Calu3 (cell line): ENCODE results near the gene MYLK. TPM values are rescaled to one million over a fixed set of nuclear protein-coding genes. Genes with fewer than 3 reads are reported as not detected.

Experiments
- BruUV-seq: library from RNA; stranded (reverse); fragments of 400-500 nt; replicated peaks from 2 replicates; lab custom pipeline; 2021; lab: Mats Ljungman, UMichigan
- CTCF ChIA-PET: fragments of 300-600 bp; sonication (Branson Sonifier 250); formaldehyde crosslinking; loops from one replicate; lab custom pipeline; 2022; ENCODE audit warnings: antibody characterized with exemption; lab: Charles Lee
- DNase-seq: peaks from one replicate; pipeline ENCODE4 v3.0.0; 2022
- H3K27ac Mint-ChIP-seq: one replicate; pipeline ENCODE4 v1.8.0; 2022; ENCODE audit warnings: mixed read lengths; ENCODE audit not compliant: unreplicated experiment
- H3K27me3 Mint-ChIP-seq: one replicate; pipeline ENCODE4 v1.8.0; 2022; ENCODE audit warnings: mixed read lengths; ENCODE audit not compliant: unreplicated experiment
- H3K36me3 Mint-ChIP-seq: one replicate; pipeline ENCODE4 v1.8.0; 2022; ENCODE audit warnings: mild to moderate bottlenecking, moderate library complexity, mixed read lengths; ENCODE audit not compliant: insufficient read depth, unreplicated experiment
- H3K4me1 Mint-ChIP-seq: one replicate; pipeline ENCODE4 v1.8.0; 2022; ENCODE audit warnings: mild to moderate bottlenecking, low read depth, mixed read lengths; ENCODE audit not compliant: unreplicated experiment
- H3K4me3 Mint-ChIP-seq: one replicate; pipeline ENCODE4 v1.8.0; 2022; ENCODE audit warnings: mild to moderate bottlenecking, low read depth, moderate library complexity, mixed read lengths; ENCODE audit not compliant: unreplicated experiment
- H3K9me3 Mint-ChIP-seq: one replicate; pipeline ENCODE4 v1.8.0; 2022; ENCODE audit warnings: low read depth, mixed read lengths; ENCODE audit not compliant: unreplicated experiment
- CTCF ChIP-seq: fragments of 200-600 bp; IDR thresholded peaks from one replicate; pipeline ENCODE4 v1.8.0; 2022; ENCODE audit warnings: antibody characterized with exemption; ENCODE audit not compliant: unreplicated experiment
- intact Hi-C: fragments of 100-400 bp; cut with micrococcal nuclease; formaldehyde crosslinking; loops from one replicate; pipeline ENCODE4 v1.10.0; 2022; ENCODE audit not compliant: unreplicated experiment
- total RNA-seq: library from RNA; stranded (reverse); gene quantifications from 2 replicates; pipeline ENCODE4 v1.2.3, GENCODE V29; 2022

The MYLK gene
- total RNA-seq, 1 experiment from 2014 or later: 10.7 TPM

GRCh38 chr3:123658852-123659206, 225.3 kb downstream of the MYLK start:
- no peak overlapping the region for H3K27ac Mint-ChIP-seq
- H3K4me3 Mint-ChIP-seq: no peak overlapping the region
- H3K9me3 Mint-ChIP-seq: no peaks in the 10 kb centered on the region
- BruUV-seq: no TSS peak
- TF ChIP-seq CTCF: no peak
- intact Hi-C loops: no loop called here
- CTCF ChIA-PET: no interaction called here
- no peak for DNase-seq
- H3K4me1 Mint-ChIP-seq: no peaks in the 10 kb centered on the region
- H3K27me3 Mint-ChIP-seq: no peaks in the 10 kb centered on the region
- no peaks in the 10 kb centered on the region for H3K36me3 Mint-ChIP-seq

- Mint-ChIP-seq H3K27ac (no peak overlapping the region), H3K36me3 (no peaks in the 10 kb centered on the region), H3K4me3 (no peak overlapping the region), H3K4me1 (no peaks in the 10 kb centered on the region), H3K9me3 (no peaks in the 10 kb centered on the region), H3K27me3 (no peaks in the 10 kb centered on the region)
- BruUV-seq: no TSS peak
- CTCF ChIA-PET: interaction anchor here (0.9 kb wide), 1 partner anchor 34 kb away, joined by 3 read pairs; no protein-coding TSS in a partner anchor
- DNase-seq: no peak
- TF ChIP-seq CTCF: no peak
- intact Hi-C loops: no loop called here
These were observed 225.8 kb downstream of the MYLK start for GRCh38 chr3:123658118-123658851.

GRCh38 chr3:123657568-123657967, 226.6 kb downstream of the MYLK start:
- H3K4me3 Mint-ChIP-seq: no peak overlapping the region
- no peak for TF ChIP-seq CTCF
- H3K9me3 Mint-ChIP-seq: no peaks in the 10 kb centered on the region
- intact Hi-C loops: no loop called here
- no peak for DNase-seq
- no peak overlapping the region for H3K27ac Mint-ChIP-seq
- CTCF ChIA-PET: interaction anchor here (0.9 kb wide), 1 partner anchor 34 kb away, joined by 3 read pairs; no protein-coding TSS in a partner anchor
- peaks cover 3% of the 10 kb centered on the region for H3K4me1 Mint-ChIP-seq
- no TSS peak for BruUV-seq
- H3K27me3 Mint-ChIP-seq: no peaks in the 10 kb centered on the region
- no peaks in the 10 kb centered on the region for H3K36me3 Mint-ChIP-seq

- intact Hi-C loops: no loop called here
- no peak overlapping the region for H3K4me3 Mint-ChIP-seq
- H3K4me1 Mint-ChIP-seq: peaks cover 5% of the 10 kb centered on the region
- H3K9me3 Mint-ChIP-seq: no peaks in the 10 kb centered on the region
- no peaks in the 10 kb centered on the region for H3K27me3 Mint-ChIP-seq
- no peak for DNase-seq
- CTCF ChIA-PET: no interaction called here
- TF ChIP-seq CTCF: no peak
- H3K27ac Mint-ChIP-seq: no peak overlapping the region
- no TSS peak for BruUV-seq
- H3K36me3 Mint-ChIP-seq: no peaks in the 10 kb centered on the region
These were observed 227.0 kb downstream of the MYLK start for GRCh38 chr3:123657111-123657510.
